HG02970 (cell line): Measurements from ENCODE around the gene GRIP2.

Experiments used
- ATAC-seq: cut with Tn5 transposase; IDR thresholded peaks from one replicate; pipeline ENCODE4 v1.9.1; 2021; ENCODE audit warnings: mild to moderate bottlenecking, moderate library complexity, moderate number of reproducible peaks; ENCODE audit not compliant: unreplicated experiment, low FRiP score

GRIP2 gene

DNA sequence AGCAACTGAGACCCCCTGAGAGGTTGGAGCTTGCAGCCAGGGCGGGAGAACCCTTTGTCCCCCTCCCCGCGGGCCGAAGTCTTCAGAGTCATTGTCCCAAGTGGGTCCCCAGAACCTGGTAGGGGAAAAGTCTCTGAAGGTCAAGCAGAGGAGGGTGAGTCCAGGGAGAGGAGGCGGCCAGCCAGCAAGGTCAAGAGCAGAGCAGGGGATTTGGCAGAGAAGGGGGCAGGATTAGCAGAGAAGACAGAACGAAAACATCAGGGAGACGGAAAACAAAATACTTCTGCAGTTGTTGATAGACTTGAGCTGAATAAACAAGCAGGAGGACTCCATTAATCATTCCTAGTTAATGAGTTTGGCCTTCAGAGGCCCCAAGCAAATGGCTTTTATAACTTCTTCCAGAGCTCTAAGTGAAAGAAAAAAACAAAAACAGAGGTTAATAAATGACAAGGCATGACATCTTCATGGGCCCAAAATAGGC lies 66.7 kb downstream of the GRIP2 start:
- ATAC-seq = no peak

DNA sequence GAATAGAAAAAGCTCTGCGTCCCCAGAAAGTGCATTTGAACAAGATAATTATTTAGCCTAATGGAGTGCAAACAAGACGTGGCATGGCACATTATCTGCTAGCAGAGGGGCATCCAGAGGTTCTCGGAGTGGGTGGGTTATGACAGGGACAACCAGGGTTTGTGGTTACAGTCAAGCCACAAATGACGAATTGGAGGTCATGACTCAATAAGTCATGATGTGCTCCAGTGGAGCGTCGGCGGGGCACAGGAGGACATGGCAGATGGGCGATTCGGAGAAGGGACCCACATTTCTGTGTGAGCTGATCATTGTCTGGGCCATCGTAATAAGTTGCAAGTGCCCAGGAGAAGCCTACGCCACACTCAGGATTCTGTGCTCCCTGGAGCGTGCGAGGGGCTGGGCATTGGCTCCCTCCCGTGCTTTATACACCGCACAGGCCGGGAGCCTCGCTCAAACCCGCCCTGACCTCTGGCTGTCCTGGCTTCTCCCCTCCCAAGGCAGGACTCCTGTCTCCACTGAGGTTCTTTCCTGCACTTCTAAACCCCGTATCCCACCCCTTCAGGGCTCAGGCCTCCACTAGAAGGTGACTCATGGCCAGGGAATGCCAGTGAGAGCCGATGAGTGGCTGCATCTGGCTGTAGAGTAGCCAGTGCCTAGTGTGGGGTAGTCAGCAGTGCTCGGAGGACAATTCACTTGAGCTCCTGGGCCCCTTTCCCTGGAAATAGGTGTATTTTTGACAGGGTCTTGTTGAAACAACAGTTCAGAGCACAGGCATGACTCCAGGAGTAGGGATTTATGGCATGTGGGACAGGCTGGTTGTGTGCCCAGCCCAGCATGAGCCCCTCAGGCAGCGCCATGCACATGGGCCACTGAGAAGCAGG lies 67.4 kb downstream of the GRIP2 start:
- ATAC-seq = no peak

DNA sequence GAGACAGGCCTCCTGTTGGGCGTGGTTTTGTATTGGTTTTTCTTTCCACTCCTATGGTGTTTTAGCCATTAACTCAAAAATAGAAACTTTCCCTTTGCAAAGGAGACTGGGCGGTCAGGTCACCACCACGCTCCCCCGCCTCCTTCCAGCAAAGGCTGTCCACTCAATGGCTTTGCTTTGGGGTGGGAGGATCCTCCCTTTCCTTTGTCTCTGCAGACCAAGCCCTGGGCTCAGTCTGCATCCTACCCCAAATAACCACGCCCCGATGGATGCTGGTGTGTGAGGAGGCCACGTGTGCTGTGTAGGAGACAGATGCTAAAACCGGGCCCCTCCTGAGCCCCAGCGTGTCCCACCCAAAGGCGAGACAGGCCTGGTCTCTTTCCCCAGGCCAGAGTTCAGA lies 68.5 kb downstream of the GRIP2 start:
- no peak for ATAC-seq

DNA sequence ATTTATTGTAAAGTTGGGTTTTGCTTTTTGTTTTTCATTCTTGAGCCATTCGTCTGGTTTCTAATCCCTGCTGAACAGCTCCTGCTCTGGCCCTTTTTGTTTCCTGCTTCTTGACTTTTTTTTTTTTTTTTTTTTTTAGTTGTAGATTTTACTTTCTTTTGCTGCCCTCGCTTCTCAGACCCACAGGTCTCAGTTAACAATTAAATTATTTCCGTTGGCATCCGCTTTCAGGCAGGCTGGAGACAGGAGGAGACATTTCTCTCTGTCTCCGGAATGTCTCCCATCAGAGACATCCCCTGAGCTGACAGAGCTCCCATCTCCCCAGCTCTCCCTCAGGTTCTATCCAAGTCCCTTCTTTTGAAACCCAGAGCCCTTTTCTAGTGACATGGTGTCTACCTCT lies 69.1 kb downstream of the GRIP2 start:
- no peak for ATAC-seq

DNA sequence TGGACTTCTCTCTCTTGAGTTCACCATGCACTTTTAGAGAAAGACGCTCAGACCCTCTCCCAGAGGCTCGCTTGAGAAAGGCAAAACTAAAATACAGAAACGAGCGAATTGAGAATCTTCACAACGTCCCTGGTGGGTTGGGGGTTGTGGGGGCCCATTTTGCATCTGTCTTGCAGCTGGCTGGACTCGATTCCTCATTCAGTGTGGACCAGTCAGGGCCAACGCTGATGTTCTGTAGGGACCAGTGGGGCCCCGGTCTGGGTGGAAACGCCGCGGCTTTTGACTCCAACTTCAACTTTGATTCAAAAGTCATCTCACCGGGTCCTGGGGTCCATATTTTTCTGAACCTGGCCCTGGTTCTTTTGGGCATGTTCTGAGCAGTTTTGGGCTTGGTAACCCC lies 69.7 kb downstream of the GRIP2 start:
- ATAC-seq = no peak

DNA sequence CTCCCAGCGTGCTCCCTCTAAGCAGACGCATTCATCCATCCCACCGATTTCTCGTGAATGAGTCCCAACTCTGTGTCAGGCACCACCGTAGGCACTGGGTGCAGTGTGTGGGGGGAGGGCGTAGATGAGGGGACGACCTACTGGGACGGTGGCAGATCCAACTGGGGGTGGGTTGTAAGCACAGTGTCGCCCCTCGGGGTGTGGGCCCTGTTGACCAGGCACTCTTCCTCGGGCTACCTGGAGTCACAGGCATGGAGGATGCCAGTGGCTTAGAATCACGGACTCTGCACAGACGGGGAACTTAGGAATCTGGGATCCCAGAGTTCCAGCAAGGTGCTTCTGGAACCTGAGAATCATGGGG lies 71.5 kb downstream of the GRIP2 start:
- no peak for ATAC-seq

DNA sequence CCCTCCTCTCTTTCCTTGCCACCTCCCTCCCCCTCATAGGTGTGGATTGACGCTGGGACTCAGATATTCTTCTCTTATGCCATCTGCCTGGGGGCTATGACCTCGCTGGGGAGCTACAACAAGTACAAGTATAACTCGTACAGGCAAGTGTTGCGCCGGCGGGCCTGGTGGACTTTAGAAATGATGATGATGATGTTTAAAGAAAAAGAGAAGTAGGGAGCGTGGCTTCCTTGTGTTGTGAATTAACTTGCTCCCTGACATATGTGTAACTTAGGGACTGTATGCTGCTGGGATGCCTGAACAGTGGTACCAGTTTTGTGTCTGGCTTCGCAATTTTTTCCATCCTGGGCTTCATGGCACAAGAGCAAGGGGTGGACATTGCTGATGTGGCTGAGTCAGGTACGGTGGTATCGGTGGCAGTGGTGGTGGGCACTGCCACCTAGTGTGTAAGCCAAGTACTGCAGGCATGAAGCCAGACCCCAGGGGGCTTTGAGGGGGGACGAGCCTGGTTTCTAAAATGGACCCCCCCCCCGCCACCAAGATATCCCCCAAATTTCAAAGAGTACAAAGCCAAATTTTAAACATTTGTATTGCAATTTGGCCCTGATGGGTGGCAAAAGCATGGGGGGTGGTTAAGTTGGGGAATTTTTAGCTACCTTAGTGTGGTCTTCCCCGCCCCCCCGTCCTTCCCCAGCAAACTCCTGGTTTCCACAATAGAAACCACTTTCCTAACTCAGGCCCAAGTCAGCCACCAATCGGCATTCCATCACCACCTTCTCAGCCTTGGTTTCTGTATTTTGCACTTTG lies 72.1 kb downstream of the GRIP2 start:
- ATAC-seq = no peak

DNA sequence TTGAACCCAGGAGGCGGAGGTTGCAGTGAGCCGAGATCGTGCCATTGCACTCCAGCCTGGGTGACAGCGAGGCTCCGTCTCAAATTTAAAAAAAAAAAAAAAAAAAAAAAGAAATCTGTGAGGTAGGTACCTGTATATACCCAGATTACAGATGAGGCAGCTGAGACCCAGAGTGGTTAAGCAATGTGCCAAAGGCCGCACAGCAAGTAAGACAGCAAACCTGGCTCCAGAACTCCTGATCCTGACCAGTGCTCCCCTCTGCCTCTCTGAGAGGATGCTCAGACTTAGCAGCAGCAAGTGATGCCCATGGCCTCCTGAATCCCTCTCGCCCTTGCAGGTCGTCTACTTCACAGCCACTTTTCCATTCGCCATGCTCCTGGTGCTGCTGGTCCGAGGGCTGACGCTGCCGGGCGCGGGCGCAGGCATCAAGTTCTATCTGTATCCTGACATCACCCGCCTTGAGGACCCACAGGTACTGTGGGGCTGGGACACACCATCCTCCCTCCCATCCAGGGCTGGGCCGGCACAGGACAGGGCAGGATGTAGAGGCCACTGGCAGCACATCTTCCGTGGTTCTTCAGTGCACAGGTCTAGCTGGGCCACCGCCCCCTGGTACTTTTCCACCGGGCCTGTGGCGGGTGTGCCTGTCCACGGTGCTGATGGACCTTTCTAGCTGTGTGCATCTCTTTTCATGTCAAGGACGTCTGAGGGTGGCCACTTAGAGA lies 73.8 kb downstream of the GRIP2 start:
- ATAC-seq = no peak

DNA sequence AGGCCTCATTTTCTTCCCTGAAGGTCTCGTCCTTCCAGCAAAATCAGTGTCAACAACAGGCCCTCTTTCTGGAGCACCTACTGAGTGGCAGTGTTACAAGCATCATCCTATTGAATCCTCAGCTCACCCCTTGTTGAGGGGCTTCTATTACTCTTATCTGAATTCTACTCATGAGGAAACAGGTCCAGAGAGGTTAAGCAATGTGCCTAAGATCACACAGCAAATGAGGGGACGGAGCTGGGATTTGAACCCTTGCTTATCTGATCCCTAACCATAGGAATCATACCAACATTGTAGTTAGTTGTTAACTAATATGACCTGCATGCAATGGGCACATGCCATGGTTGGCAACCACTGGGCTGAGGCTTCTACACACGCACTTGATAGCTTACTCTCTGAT lies 74.7 kb downstream of the GRIP2 start:
- no peak for ATAC-seq

DNA sequence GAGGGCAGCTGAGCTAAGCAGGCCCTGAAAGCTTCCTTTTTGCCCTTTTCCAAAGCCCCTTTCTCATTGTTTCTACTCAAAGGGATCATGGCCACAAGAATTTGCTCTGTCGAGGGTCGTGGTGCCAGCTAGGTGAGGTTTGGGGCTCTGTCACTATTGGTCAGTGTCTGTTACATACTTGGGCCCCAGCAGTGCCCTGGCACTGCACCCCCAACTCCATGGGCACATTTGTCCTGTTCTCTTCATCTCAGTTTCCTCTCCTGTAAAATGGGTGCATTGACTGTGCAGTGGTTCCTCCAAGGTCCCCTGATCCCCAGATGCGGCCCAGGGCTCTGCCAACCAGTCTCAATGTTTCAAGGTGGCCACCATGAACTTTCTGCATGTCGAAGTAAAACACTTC lies 75.6 kb downstream of the GRIP2 start:
- no peak for ATAC-seq

DNA sequence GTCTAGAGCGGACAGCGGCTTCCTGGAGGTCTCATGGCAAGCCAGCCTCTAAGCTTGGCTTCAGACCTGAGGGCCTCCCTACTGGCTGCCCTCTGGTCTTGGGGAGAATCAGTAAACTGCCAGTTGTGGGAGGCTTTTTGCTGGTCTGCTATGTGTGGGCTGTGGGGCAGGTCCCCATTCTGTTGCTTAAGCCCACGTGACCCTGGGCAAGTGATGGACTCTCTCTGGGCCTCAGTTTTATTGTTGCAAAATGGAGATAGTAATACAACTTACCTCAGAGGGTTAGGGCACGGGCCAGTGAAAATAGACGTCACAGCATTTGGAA lies 76.0 kb downstream of the GRIP2 start:
- no peak for ATAC-seq

DNA sequence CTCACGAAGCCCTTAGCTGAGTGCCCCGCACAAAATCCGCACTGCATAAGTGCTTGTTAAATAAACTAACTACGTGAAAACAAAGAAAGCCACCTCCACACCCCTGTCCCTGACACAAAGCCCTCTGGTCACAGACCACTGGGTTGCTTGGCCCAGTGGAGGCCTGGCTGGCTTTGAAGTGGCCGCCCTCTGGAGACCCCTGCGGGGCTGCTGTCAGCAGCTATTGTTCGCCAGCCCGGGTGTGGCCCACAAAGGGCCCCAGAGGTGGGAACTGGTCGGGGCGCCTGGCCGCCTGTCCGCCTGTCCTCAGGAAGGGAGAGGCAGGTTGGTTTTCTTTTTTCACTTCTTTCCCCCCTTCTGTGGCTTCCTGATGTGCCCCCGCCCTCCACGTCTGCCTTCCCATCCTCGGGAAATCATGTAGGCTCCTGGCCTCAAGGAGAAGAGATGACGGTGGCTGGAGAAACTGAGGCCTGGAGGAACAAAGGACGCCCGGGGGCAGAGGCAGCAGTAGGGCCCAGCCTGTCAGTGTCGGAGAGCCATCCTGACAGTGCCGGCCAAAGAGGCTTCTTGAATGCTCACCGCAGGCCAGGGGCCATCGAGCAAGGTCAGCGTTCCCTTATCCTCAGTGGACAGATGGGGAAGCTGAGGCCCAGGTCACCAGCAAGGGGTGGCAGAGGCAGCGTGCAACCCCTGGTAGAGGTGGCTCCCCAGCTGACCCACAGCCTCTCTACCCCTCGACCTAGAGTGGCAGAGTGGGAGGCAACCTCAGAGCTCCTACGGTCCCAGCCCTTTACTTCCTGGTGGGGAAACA lies 76.6 kb downstream of the GRIP2 start:
- no peak for ATAC-seq

DNA sequence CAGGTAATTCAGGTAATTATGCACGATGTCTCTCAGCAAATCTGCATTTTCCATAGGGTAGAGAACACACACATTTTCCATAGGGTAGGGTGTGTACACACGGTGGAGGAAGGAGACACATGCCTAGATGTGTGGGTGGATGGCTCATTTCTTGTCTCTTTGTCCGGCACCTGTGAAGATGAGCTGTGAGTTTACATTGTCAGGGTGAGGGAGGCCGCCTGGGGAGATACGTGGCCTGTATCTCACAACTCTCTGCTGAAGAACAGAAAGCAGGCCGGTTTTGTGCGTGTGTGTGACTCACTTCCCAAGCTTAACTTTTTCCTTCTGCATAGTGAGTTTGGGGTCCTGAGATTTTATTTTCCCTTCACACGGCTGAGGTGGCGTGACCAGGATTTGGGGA lies 77.4 kb downstream of the GRIP2 start:
- no peak for ATAC-seq

DNA sequence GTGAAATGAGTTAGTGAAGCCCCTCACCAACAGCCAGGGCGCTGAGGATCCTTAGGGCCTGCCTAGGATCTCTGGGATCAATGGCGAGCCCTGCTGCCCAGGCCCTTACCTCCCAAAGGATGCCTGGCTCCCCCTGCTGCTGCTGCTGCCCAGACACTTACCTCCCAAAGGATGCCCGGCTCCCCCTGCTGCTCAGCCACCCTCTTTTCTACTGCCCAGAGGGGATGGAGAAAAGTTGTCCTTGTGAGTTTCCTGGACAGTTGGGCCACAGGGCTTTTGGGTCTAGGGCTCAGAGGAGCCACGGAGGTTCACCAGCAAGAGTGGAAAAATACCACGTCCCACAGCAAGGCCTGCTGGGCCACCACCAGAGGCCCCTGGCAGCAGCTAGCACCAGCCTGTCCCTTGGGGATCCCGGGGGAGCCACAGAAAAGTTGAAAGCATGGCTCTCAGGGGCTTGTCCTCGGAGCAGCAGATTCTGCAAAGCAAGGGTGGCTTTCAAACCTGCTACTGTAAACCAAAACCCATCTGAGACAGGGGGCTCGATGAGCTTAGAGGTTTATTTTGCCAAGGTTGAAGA lies 78.3 kb downstream of the GRIP2 start:
- no peak for ATAC-seq

DNA sequence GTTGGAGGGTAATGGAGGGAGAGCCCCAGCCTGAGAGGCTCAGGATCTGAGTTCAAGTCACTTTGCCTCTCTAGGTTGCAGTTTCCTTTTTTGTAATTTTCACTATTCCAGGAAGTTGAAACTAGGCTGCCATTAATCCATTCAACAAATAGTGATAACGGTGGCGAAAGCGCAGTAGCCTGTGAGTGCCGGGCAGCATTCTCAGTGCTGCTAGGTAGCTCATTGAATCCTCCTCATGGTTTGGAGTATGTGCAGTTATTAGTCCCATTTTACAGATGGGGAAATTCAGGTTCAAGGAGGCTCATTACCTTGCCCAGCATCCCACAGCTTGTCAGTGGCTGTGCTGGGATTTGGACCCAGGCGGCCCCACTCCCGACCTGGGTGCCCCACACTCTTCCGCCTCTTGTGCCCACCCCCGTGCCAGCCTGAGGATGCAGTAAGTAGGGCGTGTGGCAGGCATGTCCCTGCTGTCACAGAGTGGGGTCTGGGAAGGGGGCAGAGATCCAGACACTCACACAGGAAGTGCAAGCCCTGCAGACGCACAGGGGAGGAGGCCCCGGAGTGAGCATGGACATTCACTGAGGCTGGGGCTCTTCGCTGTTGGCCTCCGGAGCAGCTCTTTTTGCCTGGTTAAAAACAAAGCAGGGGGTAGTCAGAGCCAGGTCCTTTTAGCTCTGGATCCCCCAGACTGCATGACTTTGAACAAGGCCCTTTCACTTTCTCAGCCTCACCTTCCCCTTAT lies 79.0 kb downstream of the GRIP2 start:
- no peak for ATAC-seq

DNA sequence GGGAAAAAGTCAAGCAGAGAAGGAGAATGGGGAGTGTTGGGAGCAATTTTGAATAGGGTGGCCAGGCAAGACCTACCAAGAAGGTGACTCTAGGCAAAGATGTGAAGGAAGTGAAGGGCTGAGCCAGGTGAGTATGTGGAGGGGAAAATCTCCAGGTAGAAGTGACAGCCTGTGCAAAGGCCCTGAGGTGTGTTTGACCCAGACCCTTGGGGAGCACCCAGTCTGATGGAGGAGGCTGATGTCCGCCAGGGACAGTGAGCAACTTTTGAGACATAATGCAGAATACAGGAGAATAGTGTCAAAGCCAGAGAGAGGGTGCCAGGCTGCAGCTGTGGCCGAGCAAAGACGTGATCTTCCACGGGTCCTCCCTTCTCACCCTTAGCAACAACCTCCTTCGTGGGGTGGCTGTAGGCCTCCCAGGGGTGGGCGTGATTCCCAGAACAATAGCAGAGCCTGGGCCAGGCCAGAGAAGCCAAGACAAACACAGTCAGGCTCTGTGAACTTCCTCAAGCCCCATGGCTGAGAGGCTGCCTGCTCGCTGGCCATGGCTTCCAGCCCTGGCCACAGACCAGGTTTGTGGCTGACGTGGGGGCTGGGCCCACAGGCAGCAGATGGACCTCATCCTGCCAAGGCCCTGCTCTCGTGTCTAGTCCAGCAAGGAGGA lies 79.7 kb downstream of the GRIP2 start:
- ATAC-seq = no peak

DNA sequence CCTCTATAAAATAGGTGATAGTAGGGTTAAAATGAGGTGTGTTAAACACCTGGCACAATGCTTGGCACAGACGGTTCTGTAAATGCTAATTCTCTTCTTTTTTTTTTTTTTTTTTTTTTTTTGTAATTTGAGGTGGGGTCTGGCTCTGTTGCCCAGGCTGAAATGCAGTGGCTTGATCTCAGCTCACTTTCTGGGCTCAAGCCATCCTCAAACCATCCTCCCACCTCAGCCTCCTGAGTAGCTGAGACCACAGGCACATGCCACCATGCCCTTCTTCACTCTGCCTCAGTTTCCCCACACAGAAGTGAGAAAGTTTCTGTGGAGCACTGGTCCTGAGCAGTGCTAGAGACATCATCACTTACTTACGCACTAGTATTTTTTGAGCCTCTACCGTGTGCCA lies 80.4 kb downstream of the GRIP2 start:
- no peak for ATAC-seq

DNA sequence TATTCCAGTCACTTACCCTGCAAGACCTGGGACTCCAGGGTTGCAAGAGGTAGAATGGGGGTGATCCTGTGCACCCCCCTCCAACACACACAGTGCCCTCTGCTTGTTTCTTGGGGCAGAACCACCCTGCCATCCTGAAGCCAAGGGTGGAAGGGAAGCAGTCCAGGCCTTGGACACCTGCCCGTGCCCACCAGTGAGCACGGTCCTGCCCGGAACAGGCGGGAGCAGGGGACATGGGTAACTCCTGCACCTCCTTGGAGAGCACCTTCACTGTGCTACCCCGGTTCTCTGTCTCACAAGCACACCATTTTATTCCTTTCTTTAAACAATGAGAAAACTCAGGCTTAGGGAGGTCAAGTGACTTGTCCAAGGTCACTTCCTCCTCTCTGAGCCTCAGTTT lies 80.8 kb downstream of the GRIP2 start:
- ATAC-seq = no peak
